GM18951 (cell line): ENCODE results near the gene TAS2R46.

Experiments
- POLR2A ChIP-seq: IDR thresholded peaks from 4 replicates; pipeline ENCODE4 v1.6.1; 2011; ENCODE audit warnings: mild to moderate bottlenecking; ENCODE audit not compliant: insufficient read length, insufficient read depth; ENCODE audit errors: extremely low read depth
- in situ Hi-C: fragments of 300-500 bp; cut with MboI; formaldehyde crosslinking; loops from one replicate; pipeline ENCODE4 v1.12.0; 2022; ENCODE audit warnings: low sequenced_read_pairs, mixed read lengths, inconsistent platforms; ENCODE audit not compliant: unreplicated experiment

Gene TAS2R46

GRCh38 chr12:11016937-11017336 lies 45.2 kb downstream of the TAS2R46 start:
- in situ Hi-C loops, result loop anchor here (5.0 kb wide), 1 partner anchor 55 kb away; no protein-coding TSS in a partner anchor

GRCh38 chr12:11015775-11016430 lies 46.2 kb downstream of the TAS2R46 start:
- in situ Hi-C loops, result loop anchor here (5.0 kb wide), 1 partner anchor 56 kb away; no protein-coding TSS in a partner anchor
- TF ChIP-seq POLR2A, result no peak

More at GRCh38 chr12:11016937-11017336, 45.2 kb downstream of the TAS2R46 start:
- no peak for TF ChIP-seq POLR2A

GRCh38 chr12:11014234-11014633 lies 47.9 kb downstream of the TAS2R46 start:
- TF ChIP-seq POLR2A, result no peak
- in situ Hi-C loops, result no loop called here
